NCI-H524 (cell line): ENCODE measurements around the gene MAP7.
A peak's percentile ranks its signal among the peaks of the same experiment; 100 is the strongest.
"Not testable (repeated sequence)": the region's sequence is repeated elsewhere in the genome, so short reads cannot be mapped to it uniquely, and the experiment has no call there.

Experiments
- DNase-seq, 2 experiments: peaks; one replicate each; lab custom pipeline; 2025; lab: John Stamatoyannopoulos, UW

The MAP7 gene

DNA sequence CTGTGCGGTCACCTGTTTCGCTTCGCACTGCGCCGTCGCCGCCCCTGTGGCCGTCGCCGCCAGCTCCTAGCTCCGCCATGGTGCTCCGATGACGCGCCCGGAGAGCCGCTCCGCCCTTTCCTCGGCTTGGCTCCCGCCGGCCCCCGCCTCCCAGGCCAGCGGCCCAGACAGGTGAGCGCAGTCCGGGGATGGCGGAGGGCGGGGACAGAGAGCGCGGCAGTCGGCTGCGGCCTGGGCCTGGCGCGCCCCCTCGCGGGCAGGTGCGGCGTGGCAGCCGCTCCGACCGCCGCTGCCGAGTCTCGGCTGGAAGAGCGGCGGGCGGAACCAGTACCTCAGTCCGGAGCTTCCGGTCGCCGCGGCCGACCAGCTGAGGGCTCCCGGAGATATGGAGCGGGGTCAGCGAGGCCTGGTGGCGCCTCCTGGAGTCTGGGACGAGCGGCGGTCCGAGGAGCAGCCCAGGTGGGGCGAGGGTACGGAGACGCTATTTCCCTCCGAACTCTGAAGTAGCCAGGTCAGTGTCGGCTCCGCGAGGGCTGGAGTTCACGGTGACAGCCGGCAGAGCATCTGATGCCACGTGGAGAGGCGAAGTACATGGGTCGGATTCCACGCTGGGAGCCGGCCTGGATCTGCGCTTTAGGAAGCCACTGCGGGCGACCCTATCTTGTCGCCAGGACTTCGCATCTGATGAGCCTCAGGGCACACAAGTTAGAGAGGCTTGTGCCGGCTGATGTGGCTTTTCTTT lies at the start of gene MAP7:
Gene MAP7, minus strand, starts transcription at position 93 of the 742 bp plus-strand sequence. Its CDS starts 14 bp downstream, at position 79.
- DNase-seq: peak; percentile 43 to 71

DNA sequence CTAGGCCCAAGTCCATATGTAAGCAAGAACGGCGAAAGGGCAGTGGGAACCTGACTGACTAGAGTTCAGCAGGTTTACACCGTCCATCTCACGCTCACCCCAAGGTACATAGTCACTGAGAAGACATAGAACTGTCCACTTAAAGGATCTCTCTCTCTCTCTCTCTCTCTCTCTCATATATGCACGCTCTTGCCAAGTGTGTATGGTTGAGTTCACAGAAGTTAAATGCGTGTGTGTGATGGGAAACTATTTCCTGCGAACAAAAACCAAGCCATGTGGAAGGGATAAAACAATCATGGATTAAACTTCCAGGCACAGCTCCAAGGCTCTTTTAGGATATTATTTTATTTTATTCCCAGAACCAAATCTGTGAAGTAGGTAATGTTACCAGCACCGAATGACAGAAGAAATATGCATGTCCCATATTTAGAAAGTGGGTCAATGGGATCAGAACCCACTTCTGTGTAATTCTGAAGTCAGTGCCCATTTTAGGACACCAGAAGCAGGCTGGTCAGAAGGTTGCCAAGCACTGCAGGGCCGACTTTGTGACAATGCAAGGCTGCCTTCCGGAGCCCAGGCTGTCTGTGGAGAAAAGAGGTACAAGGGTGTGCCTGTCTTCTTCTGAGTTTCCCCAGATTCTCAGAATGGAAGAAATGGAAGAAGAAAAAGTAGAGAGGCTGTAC lies 49.2 kb upstream of the MAP7 start:
- no peak for DNase-seq

DNA sequence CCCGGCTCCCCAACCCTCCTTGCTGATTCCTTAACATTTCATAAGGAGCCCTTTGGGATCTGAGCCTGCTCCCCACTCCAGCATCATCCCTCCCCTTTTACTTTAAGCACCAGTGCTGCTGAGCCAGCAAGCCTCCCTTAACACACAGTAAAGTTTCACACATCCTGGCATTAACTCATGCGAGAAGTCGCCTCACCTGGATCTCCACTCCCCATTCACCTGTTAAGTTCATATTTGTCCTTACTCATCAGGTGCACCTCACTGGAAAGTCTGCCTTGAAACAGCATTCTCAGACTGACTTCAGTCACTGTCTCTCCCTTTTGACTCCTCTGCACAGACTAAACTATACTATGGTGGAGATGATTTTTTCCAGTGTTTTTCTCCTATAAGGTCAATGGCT lies 47.8 kb upstream of the MAP7 start:
- no peak for DNase-seq

DNA sequence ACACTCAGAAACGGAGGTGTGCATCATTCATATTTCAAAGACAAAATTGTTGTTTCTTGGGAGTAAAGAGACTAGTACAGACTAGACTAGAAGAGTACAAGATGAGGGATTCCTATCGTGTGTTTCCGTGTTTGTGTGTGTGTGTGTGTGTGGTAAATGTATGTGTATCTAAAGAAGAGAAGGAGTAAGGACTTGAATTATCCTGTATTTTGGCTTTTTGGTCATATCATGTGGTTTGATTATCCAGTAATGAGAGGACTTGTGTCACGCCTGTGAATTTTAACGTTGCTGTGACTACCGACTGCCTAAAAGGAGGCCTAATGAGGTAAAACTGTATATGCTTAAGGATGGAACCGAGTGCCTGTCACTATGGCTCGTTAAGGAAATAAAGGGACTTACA lies 44.4 kb upstream of the MAP7 start:
- DNase-seq: no peak

DNA sequence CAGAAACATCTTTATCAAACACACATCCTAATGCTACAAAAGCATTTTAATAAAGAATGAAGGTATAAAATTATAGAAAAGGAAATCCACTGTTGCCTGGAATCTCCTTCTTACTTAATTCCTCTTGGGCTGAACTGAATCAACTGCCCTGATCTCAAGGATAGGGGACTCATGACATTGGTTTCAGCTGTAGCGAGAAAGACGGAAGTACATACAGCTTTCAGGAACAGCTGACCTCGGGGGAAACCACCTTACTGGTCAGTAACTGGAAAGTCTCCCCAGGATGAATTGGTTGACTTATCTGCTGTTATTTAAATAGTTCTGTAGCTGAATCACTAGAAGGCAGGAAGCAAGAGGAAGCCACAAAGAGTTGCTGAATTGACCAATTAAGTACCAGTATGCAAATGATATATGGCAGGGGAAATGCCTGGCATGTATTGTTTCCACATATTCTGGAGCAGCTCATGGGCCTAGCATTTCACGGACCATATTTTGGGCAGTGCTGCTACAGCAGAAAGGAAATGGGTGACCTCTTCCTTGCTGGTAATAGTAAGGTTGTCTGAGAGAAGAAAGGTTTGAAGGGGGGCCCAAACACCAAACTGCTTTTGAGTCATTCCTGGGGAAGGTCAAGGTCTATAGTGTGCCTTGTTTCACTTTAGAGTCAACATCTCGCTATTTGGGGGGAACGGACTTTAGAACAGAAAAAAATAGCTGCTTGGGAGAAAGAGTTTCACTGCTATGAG lies 43.7 kb upstream of the MAP7 start:
- DNase-seq: no peak

DNA sequence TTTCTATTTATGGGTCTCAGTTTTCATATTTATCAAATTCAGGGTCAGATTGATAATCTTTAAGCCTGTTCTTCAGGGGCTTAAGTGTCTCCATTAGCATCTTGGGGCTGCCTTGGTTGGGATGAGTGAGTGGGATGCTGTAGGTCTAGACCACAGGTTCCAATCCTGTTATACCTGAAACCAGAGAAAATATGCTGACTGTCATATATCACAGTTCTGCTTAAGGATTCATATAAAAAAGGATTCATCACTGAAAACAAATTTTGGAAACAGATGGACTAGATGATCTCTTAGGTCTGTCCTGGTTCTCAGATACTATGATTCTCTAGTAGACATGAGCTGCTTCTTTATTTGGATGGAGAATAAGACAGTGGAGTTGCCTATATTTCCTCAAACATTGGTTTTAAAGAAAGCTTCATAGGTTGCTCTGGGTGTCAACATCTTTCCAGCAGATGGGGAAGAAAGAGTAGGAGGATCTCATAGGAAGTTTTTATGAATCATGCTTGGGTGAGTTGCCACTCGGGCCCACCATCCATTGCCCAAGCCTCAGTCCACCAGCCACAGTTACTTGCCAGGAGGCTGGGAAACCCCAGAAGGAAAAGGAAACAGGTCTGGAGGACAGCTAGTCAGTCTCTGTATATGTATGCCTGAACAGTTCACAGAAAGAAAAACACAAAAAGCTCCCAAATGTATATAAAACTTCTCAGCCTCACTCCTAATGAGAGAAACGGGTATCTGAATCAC lies 42.9 kb upstream of the MAP7 start:
- DNase-seq: no peak

DNA sequence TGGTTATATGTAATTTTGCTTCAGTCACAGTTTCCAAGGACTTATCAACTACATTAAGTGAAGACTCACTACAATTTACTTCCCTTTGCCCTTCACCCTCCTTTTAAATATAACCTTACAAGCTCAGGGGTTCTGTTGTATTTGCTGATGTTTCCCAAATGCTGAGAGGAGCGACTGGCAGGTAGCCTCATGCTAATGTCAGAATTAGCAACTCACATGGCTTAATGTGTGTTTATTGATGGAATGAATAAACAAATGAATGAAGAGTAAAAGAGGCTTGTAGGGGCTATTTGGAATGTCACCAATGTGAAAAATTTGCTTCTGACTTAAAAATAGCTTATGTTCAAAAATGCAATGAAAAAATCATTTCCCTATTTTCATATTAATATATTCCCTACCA lies 41.4 kb upstream of the MAP7 start:
- DNase-seq: no peak

DNA sequence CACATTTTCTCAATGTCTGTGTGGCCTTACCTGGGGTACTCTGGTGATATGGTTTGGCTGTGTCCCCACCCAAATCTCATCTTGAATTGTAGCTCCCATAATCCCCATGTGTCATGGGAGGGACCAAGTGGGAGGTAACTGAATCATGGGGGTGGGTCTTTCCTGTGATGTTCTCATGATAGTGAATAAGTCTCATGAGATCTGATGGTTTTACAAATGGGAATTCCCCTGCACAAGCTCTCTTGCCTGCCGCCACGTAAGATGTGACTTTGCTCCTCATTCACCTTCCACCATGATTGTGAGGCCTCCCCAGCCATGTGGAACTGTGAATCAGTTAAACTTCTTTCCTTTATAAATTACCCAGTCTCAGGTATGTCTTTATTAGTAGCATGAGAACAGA lies 40.6 kb upstream of the MAP7 start:
- not testable (repeated sequence) for DNase-seq

DNA sequence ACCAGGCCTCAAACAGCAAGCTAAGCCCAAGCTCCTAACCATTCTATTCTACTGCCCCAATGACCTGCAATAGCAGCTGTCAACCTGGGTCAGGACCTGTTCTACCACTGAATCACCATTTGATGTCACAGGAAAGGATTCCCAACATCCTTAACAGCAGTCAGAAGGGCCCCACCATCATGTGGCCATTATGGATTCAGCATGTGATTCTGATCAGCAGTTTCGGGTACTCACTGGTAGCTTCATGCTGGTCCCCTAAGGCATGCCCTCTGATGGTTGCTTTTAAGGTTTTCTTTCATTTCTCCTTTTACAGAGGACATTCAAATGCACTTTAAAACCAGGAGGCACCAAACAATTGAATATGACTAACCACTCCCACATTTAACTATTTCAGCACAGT lies 37.3 kb upstream of the MAP7 start:
- DNase-seq: no peak

DNA sequence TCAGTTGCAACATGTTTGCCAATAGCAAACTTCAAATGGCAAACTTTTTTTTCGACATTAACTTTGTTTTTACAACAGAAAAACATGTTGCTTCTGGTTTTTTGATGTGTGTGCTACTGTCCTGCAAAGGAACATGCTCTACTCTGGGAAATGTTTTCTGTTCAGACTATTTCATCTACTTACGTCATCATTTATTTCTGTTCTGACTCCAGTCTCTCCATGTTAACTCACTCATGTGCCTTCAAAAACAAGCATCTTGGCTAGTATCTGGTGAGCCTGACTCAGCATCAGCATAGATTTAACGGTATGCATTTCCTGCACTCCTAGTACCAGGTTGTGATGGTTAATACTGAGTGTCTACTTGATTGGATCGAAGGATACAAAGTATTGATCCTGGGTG lies 36.1 kb upstream of the MAP7 start:
- DNase-seq: no peak

DNA sequence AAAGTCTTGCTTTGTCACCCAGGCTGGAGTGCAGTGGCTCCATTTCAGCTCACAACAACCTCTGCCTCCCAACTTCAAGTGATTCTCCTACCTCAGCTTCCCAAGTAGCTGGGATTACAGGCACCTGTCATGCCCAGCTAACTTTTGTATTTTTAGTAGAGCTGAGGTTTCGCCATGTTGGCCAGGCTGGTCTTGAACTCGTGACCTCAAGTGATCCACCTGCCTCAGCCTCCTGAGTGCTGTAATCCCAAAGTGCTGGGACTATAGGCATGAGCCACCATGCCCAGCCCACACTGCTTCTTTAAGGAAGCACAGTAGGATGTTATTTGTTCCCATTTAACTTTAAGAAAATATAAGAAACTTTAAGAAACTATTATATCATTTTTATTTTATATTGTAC lies 35.3 kb upstream of the MAP7 start:
- DNase-seq: not testable (repeated sequence)

DNA sequence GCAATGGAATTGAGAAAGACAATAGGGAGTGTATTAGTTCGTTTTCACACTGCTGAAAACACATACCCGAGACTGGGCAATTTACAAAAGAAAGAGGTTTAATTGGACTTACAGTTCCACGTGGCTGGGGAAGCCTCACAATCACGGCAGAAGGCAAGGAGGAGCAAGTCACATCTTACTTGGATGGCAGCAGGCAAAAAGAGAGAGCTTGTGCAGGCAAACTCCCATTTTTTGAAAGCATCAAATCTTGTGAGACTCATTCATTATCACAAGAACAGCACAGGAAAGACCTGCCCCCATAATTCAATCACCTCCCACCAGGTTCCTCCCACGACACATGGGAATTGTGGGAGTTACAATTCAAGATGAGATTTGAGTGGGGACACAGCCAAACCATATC lies 34.1 kb upstream of the MAP7 start:
- DNase-seq: not testable (repeated sequence)

DNA sequence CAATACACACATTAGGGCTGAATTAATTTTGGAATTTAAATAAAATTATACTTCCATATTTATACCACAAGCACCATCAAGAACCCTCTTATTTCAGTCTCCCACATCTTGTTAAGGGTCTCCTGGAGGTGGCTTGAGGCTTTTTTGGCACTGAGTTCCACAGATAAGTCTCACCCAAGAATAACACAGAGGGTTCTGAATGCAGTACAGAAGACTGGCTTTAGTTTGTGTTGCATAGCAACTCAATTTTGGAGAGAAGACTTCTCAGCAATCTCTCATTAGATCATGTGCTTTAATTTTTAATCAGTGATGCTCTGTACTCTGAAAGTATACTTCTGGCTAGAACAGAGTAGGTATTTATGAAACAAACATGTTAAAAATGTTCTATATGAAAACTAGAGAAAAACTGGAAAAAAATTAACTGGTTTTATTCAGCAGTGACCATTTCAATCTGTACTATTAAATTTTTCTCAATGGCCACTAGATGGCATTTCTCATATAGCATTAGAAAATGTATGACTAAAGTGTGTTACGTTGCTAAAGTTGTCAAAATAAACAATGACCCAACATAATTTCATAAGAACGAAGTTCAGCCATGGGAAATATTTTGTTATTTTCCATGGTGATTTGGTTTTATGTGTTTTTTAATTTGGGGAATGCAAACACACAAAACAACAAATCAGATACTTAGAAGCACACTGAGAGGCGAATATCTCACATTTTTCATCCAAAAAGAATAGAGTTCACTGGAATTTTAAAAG lies 32.7 kb upstream of the MAP7 start:
- DNase-seq: peak in 1 of 2 experiments; percentile 14

DNA sequence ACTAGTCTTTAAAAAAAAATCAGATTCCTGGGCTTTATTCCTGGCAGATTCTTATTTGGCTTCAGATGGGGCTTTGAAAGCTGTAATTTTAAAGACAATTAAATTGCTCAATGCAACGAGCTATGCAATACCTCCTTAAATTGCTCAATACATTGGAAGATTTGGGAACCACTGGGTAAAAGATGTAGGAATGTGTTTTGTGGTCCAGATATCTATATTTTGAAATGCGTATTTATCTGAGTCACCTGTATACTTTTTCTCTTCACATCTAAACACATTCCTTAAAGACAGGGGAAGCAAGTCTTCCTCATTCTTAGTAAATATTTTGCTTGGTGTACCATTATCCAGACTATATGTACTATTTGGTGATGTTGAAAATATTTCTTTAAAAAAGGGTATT lies 29.6 kb upstream of the MAP7 start:
- DNase-seq: no peak

DNA sequence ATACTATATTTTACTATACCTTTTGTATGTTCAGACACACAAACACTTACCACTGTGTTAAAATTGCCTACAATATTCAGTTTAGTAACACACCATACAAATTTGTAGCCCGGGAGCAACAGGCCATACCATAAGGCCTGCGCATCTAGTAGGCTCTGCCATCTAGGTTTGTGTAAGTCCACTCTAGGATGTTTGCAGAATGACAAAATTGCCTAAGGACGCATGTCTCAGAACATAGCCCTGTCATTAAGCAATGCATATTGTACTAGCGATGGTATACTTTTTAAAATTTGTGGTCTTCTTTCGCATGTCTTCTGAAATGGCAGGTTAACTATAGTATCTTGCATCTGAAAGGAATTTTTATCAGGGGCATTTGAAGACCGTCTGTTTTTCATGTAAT lies 26.6 kb upstream of the MAP7 start:
- DNase-seq: no peak

DNA sequence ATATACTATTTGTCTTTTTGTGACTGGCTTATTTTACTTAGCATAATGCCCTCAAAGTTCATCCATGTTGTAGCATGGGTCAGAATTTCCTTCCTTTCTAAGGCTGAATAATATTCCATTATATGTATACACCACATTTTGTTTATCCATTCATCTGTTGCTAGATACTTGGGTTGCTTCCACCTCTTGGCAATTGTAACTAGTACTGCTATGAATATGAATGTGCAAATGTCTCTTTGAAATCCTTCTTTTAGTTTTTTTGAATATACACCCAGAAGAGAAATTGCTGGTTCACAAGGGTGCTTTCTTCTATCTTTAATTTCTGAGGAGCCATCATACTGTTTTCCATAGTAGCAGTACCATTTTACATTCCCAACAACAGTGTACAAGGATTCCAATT lies 21.3 kb upstream of the MAP7 start:
- no peak for DNase-seq

DNA sequence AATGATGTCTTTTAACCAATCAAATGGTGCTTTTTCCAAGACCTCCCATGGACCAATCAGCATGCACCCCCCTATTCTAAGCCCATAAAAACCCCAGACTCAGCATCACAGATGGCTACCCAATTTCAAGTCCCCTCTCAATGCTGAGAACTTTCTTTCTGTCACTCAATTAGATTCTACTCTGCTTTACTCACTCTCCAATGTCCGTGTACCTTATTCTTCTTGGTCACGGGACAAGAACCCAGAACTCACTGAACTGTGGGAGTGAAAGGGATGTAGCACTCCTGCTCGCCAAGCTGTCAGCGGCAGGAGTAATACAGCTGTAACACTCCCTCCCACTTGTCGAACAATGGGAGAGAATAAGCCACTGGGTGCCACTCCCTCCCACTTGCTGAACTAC lies 20.8 kb upstream of the MAP7 start:
- no peak for DNase-seq

DNA sequence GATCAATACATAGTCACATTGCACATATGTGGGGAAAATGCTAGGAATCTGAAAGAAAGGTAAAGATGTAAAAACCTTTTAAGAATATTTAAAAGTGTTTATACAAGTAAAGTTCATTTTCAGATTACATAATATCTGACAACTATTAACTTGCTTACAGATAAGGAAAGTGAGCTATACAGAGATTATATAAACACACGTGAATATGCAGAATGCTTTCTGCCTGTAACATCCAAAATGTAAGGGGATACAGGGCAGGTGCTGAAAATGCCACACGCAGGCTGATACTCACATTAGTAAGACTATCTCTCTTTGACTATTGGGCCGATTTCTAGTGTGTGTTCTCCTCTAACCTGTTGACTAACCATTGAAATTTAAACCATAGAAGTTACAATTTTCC lies 17.9 kb upstream of the MAP7 start:
- DNase-seq: no peak

DNA sequence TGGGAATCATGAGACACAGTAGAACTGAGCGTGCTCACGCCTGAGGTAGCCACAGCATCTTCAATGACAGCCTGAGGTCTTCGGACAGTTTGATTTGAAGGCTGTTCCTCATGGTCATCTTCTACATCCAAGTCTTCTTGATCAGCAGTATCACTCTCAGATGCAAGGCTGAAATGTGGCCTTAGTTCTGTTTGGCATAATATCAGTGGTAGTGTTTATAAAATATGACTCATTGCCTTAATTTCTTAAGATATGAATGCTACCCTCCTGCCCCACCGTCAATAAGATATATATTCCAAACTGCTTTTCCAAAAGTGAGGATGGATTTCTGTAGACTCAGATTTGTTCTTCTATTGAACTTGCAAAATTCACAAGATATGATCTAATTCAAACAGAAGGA lies 17.5 kb upstream of the MAP7 start:
- DNase-seq: no peak

DNA sequence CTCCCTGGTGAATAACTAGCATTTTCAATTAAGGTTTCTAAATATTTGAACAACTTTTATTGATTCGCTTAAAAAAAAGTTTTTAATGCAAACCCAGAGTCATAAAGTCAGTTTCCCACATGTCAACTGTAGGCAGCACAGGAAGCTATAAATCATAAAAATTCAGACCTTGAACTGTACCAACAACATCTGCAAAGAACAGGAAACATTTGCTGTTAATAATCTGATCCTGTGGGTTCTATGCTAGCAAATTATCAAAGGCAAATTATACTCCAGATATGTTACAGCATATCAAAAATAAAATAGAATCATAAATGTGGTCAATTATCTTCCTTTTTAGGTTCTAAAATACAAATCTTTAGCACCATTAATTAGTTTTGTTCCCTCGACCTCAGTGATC lies 16.6 kb upstream of the MAP7 start:
- no peak for DNase-seq

DNA sequence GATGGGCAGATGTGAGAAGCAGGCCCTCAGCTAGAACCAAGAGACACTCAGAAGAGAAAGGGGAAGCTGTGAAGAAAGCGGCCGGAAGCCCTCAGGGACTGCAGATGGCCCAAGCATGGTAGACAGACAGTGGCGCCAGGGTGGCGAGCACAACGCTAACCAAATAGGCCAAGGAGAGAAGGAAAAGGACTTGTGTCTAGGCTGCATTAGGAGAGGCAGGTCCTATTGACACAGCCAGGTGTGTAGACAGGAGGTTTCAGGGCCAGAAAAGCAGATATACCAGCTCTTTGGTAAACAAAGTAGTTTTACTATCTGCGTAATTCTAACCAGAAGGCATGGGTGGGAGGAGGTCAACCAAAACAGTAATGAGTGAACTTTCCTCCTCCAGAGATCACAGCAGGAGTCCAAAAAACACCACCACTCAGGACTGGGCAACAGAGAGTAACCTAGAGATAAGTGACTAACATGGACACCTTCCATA lies 15.8 kb upstream of the MAP7 start:
- no peak for DNase-seq
